HG03432 (cell line): Measurements from ENCODE around the gene ZIC2.

Experiments
- ATAC-seq: cut with Tn5 transposase; IDR thresholded peaks from one replicate; pipeline ENCODE4 v1.9.1; 2021; ENCODE audit warnings: mild to moderate bottlenecking, moderate library complexity; ENCODE audit not compliant: unreplicated experiment

Gene ZIC2

DNA sequence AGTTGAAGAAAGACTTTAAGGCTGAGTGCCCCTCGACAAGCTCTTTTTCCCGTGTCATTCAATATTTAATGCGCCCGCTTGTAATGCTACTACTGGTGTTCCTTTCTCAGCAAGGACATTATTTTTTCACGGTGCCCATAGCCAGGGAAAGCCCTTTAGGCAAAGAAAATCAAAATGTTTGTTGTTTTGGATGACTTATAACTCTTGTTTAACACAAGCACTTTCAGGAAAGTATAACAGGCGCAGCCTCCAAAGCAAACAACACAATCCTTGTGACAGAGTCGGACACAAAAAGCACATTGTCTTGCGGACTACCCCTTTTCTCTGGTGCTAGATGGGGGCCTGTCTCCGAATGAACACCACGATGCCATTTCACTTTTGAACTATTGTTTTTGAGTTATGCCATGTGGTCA is 22.5 kb upstream of the ZIC2 start:
- no peak for ATAC-seq

DNA sequence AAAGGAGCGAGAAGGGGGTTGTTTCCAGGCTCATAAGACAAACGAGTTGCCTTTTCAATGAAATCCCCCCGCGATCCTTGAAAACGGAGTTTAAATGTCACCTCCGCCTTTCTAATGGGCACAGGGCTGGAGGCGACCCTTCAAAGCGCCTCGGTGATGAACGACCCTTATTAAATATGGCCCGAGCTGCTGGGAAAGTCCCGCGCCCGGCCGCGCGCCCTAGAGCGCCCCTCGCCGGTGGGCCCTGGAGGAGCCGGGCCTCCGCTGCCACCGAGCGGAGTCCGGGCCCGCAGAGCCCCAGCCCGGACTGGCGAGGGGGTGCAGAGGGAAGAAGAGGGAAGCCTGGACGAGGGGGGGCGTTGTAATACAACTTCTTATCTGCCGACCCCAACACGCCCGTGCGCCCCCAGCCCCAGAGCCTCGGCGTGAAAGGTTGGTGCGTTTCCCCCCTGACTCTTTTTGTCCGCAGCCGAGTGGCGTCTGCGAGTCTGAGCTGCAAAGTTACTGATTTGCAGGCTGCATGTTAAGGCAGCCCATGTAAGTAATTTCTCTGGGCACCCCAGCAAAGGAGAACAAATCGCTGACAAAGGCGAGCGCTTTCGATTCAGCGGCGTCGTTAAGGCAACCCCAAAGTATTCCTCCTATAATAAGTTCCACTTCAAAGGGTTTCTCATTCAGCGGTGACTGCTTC is 21.9 kb upstream of the ZIC2 start:
- no peak for ATAC-seq

DNA sequence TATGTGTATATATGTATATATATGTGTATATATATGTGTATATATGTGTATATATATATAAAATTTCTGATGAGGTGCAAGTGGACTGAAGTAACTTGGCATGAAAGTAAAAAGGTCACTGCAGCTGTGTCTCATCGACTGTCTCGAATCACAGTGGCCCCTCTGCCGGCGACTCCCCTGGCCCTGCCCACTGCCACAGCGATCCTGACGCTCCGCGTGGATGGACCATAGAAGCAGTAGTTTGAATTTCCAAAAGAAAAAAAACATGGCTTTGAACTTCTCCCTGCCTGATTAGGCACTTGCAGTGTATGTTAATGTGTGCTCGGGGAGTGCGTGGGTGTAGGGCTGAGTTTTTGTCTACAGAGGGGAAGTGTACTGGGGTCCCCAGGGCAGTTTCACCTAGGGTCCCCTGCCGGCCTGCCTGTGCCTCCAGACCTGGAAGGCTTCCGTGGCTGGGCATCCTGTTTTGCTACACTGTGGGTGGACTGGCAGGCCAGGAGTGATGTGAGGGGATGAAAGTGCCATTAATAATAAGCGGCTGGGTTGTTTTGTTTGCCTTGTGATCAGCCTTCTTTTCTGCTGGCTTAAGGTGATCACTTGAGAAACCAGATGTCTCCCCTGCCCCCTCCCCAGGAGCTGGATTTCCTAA is 20.8 kb upstream of the ZIC2 start:
- ATAC-seq = no peak

DNA sequence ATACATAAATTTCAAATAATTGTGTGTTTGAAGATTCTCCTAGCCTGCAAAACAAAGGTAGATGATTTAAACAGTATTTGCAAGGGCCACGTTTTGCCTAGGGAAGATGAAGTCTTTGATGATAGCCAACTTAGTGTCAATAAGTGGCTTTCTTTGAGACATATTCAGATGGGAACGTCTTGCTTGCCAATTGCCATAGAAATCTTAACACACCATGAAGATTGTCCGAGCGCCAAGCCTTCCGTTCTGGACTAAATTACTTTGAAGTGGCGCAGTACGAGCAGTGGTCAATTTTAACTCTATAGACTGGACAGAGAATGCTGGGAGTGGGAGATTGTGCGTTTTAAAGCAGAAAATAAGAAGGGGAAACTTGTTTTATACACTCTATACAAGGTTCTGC is 19.9 kb upstream of the ZIC2 start:
- ATAC-seq = no peak

DNA sequence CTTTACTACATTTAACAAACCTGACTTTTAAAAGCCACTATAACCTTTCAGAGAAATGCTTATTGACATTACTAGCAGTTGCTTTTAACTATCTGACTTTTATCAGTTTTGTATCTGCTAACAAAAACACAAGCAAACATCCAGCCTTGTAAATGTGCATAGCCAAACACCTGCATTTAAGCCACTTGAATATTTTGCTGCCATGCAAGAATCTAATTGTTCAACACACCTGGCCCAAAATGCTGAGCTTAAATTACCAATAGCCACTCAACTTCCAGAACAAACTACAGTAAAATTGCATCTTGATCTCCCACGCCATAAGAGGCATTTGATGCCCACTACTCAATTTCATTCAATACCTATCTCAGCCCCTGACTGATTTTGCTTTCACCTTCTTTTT is 19.3 kb upstream of the ZIC2 start:
- no peak for ATAC-seq

DNA sequence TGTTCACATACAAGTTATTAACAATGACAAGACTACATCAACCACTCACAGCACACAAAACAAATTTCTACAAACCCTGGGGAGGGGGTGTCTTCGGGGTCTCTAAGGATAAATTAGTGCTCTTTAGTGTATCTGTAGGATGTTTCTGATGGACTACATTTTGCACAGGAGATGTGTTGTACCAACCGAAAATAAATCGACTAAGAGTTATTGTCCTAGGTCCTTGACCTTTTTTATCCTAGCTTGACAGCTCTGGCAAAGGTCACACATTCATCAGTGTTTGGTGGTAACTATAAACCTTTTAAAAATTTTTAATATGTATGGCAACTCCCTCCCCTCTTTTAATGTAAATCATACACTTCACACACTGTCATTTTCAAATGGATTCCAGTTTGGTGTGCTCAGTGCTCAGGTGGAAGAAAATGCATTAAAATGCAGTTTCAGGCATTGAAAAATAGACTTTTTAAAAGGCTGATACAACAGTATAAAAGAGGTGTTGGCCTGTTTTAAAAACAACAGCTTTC is 17.7 kb upstream of the ZIC2 start:
- ATAC-seq = no peak

DNA sequence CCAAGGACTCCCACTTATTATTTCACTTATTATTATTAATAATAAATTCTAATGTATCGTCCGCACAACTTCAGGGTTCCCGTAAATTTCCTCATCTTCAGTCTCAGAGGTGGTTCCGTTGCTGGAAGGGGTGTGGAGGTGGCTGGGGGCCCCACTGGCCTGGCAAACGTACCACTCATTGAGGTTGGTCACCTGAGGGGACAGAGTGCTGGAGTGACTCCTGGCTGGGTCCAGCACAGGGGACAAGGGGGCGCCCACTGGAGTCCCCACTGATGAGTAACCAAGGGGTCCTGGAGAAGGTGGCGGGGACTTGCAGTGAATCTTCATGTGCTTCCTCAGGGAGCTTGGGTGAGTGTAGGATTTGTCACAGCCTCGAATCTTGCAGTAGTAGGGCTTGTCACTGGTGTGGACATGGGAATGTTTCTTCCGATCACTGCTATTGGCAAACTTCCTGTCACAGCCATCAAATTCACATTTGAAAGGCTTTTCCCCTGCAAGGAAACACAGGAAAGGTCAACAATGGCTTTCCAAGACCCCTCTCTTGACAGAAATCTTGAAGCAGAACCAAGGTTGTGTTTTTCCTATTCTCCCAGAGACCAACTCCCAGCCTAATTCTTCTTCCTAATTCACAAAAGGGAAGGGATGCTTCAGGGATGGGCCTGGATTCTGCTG is 16.1 kb upstream of the ZIC2 start:
- ATAC-seq = no peak

DNA sequence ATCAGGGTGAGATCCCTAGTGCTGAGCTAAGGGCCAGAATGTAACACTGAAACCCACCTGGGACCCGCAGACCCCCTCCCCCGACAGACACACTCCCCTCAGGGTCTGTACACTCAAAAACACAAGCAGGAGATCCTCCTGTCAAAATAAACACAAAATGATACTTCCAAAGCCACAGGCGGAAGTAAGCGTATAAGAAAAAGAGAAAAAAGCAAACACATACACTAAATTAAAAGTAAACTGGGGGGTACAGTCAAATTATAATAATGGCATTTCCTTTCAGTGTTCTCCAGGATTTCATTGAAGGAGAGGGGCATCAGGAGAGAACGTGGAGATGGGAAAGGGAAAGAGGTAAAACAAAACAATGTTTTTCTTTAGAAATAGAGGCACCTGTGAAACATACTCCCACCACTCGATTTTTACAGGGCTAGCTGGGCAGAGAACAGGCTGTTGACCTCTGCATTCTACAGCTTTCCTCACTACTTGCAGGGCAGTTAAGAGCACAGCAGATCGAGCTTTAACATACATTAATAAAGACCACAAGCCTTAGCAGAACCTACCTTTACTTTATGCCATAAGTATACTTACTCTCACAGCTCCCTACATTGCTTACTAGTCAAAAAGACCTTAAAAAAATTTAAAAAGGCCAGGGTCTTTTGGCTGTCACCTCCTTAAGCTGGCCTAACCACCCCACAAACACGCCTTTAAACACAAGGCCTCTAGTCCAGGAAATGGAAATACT is 15.3 kb upstream of the ZIC2 start:
- ATAC-seq = no peak

DNA sequence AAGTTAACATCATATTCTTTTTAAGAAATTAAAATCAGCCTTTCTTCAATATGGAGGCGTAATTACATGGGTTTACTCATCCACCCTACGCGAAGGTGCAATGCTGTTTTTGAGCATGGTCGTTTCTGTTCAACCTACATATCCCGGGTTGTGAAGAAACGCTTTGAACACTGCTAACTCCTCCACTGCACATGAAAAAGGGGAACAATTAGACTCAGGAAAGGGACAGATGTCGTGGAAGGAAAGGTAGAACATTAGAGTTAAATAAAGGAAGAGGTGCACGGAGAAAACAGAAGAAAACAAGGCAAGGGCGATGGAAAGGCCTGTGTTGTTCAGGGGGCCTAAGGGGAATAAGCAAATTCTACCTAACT is 14.1 kb upstream of the ZIC2 start:
- no peak for ATAC-seq

DNA sequence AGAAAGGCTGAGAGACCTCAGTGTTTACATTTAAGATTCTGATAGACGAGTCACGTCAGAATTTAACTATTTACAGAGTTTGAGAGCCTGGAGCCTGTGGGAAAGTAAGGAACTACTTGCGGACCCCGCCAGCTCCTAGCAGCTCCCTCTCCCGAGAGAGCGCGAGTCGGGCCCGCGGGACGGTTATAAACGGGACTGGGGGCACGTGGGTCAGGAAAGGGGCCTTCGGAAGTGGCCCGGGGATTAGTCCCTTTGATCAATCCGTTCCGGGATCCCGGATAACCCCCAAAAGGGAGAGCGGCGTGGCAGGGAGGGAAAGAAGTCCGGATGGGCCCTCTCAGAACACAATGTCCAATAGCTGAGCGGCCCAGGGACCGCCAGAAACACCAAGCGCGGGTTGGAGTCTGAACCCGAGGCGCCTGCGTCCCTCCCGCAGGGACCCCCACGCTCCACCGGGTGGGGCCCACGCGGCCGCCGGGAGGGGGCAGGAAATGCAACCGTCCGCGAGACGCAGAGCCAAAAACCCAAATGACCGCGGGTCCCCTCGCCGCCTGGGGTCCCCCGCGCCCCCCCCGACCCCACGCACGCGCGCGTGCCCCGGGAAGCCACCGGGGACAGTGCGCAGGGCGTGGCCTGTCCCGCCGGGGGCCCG is 13.6 kb upstream of the ZIC2 start:
- ATAC-seq = no peak

DNA sequence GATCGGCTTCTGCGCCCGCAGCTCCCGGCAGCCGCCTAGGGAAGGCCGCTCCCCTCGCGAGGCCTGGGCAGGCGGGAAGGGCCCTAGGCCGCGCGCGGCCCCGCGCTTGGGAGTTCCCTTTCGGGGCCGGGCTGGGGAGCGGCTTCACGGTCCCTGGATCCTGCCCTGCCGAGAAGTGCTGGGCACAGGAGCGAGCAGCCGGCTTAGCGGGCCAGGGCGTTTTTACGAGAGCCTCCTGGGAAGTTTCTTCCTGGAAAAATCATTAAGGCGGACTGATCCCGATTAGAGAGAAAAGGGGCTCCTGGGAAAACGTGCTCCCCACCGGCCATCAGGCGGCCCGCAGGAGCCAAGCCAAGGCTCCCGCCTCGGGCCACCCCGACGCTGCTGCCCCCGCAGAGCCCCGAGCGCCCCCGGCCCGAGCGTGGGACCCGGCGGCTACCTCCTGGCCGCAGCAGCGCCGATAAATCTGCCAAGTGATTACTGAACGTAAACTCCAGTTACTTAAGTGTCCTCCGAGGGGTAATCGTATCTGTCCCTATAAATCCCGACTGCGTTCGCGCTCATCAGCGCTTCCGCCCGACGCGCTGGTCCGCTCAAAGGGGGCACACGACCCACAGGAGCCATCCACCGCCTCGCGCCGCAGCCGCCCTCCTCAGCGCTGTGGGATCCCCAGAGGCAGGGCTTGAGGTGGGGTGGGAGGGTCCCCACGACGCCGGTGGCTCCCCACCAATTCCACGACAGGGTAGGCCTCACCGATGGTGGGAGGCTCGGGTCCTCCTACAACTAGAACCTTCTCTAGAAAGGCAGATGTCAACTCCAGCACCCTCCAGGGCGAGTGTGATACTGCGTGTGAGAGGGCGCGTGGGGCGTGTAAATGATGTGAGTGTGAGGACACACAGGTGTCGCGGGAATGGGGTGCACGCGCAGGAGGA is 12.8 kb upstream of the ZIC2 start:
- no peak for ATAC-seq

DNA sequence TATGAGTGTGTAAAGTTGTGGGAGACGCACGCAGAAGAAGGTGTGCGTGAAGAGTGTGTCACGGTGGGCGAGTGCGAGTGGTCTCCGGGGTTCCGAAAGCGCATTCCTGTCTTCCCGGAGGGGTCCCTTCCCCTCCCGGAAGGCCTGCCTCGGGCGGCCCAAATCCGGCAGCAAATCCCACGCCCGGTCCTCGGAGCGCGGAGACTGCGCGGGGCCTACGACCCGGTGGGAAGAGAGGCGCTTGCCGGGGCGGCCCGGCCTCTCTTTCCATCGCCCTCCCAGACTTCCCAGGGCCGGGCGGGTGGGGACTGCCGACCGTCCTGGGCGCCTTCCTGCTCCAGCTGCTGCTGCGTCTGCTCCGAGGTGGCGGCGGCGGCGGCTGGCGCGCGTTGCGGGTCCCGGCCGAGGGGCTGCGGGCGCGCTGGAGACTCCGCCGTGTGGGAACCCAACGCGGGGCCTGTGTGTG is 12.1 kb upstream of the ZIC2 start:
- no peak for ATAC-seq

DNA sequence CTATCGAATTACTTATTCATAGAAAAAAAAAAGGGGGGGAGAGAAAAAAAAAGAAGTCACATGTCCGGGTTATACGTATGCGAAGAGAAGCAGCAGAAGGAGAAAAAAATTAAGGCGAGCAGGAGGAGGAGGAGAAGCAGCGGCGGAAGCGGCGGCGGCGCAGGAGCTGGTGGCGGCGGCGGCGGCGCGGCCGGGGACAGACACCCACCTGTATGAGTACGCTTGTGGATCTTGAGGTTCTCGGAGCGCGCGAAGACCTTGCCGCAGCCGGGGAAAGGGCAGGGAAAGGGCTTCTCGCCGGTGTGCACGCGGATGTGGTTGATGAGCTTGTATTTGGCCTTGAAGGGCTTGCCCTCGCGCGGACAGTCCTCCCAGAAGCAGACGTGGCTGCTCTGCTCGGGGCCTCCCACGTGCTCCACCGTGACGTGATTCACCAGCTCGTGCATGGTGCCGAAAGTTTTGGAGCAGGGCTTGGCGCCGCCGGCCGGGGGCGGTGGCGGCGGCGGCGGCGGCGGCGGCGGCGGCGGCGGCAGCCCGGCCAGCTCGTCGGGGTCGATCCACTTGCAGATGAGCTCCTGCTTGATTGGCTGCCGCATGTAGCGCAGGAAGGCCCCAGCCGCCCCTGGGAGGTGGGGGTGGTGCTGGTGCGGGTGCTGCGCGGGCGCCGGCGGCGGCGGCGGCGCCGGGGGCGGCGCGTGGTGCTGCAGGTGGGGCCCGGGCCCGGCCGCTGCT is 11.5 kb upstream of the ZIC2 start:
- ATAC-seq = no peak

DNA sequence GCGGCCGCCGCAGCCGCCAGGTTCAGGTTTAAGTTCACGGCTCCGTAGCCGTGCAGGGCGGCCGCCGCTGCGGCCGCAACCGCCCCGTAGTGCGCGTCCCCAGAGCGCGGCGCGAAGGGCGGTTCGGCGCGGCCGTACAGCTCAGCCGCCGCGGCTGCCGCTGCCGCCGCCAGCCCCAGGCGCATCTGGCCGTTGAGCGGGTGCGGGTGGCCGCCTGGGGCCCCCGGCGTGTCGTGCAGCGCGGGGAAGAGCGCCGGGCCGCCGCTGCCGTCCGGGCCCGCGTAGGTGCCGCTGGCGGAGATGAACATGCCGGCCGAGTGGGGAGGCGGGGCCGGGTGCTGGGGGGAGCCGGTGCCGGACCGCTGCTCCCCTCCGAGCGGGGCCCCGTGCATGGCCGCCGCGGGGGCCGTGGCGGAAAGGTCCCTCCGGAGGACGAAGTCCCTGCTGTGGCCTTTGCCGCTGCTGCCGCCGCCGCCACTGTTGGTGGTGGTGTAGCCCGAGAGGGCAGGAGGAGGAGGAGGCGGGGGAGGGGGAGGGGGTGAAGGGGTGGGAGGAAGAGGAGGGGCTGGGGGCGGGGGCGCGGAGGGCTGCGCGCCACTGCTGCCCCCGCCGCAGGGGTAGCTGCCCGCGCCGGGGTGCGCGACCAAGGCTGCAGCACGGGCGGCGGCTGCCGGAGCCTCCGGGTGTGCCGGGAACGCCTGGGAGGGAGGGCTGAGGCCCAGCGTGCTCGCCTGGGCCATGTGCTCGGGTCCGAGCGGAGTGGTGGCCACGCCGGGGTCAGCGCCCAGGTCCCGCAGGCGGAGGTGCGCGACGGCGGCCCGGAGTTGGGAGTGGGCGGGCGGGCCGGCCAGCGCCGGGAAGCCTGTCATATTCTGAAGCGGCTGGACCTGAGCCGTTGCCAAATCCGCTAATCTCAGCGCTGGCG is 10.7 kb upstream of the ZIC2 start:
- ATAC-seq = no peak

DNA sequence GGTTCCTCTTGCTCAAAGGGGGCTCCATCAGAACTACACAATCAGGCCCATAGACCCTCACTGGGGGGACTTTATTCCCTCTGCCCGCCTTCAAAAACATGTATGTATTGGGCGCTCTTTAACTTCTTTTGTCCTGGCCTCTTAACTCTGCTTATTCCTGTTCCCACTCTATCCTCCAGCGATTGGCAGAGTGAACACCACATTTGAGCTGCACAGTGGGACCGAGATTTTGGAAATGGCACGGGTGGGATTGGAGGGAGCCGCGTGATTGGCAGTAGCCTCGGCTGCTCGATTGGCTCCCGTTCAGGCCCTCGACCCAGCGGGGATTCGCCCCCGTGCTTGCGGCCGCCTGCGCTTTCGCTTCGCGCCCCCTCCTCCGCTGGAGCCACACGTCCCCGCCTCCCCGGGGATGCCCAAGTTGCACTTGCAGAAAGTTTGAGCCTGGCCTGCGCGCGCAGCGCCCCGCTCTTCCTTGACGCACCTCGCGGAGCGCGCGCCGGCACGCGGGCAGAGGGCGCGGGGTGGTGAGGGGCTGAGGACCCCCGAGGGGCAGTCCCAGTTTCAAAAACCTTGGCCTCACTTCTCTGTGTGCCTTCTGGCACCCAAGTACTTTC is 9.9 kb upstream of the ZIC2 start, which contains the start of gene ZIC5:
Gene ZIC5, minus strand, starts transcription at position 192 of the 614 bp plus-strand sequence. Its CDS starts 164 bp downstream, at position 28.
- no peak for ATAC-seq

DNA sequence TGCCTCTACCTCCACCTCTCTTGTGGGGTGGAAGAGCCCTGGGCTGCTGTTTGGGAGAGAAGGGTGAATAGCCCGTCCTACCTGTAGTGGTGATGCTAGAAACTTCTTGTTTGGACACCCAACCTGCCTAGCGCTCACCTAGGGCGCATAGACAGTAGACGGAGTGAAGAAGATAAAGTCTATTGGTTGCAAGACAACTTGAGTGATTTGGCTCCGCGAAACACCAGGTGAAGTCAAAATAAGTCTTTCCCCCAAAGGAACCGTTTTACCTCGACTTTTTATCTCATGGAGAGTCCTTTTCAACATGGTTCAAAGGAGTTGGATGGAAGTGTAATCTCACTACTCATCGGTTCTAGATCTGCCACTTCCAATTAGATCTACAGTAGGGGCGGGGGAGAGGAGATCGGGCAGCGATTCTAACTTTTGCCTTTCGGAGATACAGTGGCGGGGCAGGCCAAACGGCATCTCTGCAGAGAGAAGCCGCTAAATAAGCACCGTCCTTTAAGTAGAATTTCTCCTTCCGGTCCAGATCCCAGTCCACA is 9.3 kb upstream of the ZIC2 start:
- no peak for ATAC-seq

DNA sequence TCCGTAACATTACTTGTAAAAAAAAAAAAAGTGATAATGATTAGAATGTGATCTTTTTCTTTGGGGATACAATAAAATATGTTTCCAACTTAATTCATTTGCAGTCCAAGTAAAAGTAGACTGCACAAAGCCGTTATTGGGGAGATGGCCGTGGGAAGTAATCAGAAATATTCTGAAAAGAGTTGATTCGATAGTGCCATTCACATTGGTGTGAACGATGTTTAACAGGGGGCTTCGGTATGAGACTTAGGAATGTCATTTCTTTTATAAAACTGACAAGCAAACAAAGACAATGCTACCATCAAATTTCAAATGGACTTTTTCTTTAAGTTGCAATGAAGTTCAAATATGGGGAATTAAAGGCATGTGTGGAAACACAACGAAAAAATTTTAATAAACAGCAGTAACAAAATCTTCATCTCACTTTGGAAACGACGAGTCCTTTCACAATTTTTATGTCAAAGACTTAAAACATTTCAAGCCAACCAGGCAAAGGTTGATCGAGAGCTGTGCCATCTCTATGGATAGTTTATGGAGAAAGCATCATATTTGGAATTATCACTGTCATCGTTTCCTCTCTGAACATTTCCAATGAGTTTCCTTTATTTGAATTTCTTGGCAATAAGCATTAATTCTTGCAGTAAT is 8.3 kb upstream of the ZIC2 start:
- ATAC-seq = no peak
